DND-41 (cell line): ENCODE measurements around the gene VSTM5.
A peak's percentile ranks its signal among the peaks of the same experiment; 100 is the strongest.
"Not testable (repeated sequence)": the region's sequence is repeated elsewhere in the genome, so short reads cannot be mapped to it uniquely, and the experiment has no call there.

Source experiments
- ATAC-seq: fragments of 200-7000 bp; cut with Tn5 transposase; 3 replicates; pipeline ENCODE4 v1.9.1; 2021; ENCODE audit warnings: low read depth; ENCODE audit not compliant: insufficient read depth
- DNase-seq: peaks from one replicate; pipeline ENCODE4 v3.0.0-alpha.2; 2020
- H2AFZ ChIP-seq: 2 replicates; pipeline ENCODE4 v1.6.0; 2012; ENCODE audit warnings: low read depth, low read length
- H3K27ac ChIP-seq: 2 replicates; pipeline ENCODE4 v1.5.1; 2012; ENCODE audit warnings: low read length, inconsistent platforms
- H3K27me3 ChIP-seq: fragments of 200-600 bp; sonication (generic); 2 replicates; pipeline ENCODE4 v1.6.0; 2012; ENCODE audit warnings: low read length, mild to moderate bottlenecking, inconsistent platforms; ENCODE audit not compliant: insufficient read depth, poor library complexity
- H3K36me3 ChIP-seq: 2 replicates; pipeline ENCODE4 v1.5.1; 2012; ENCODE audit warnings: low read length, inconsistent platforms; ENCODE audit not compliant: insufficient read depth
- H3K4me1 ChIP-seq: 2 replicates; pipeline ENCODE4 v1.5.1; 2012; ENCODE audit warnings: mild to moderate bottlenecking, low read length; ENCODE audit not compliant: insufficient read depth
- H3K4me2 ChIP-seq: 2 replicates; pipeline ENCODE4 v1.6.0; 2012; ENCODE audit warnings: mild to moderate bottlenecking, moderate library complexity, low read length, inconsistent platforms; ENCODE audit not compliant: insufficient read depth
- H3K4me3 ChIP-seq, 2 experiments: fragments of 200-600 bp in 1 of 2; shearing (Covaris generic) in 1 of 2; 2 replicates each; pipeline ENCODE4 v1.5.1; 2012 to 2016; ENCODE audit warnings: inconsistent platforms in 2 of 2, low read length in 2 of 2, mild to moderate bottlenecking in 2 of 2, low read depth in 1 of 2, moderate library complexity in 1 of 2
- H3K79me2 ChIP-seq: 2 replicates; pipeline ENCODE4 v1.6.0; 2012; ENCODE audit warnings: low read length, inconsistent platforms; ENCODE audit not compliant: insufficient read depth
- H3K9ac ChIP-seq: 2 replicates; pipeline ENCODE4 v1.6.0; 2012; ENCODE audit warnings: low read depth, mild to moderate bottlenecking, inconsistent platforms, low read length, moderate library complexity
- H3K9me3 ChIP-seq: 2 replicates; pipeline ENCODE4 v1.5.1; 2012; ENCODE audit warnings: low read length, moderate library complexity, mild to moderate bottlenecking, inconsistent platforms; ENCODE audit not compliant: insufficient read depth, severe bottlenecking
- H4K20me1 ChIP-seq: 2 replicates; pipeline ENCODE4 v1.6.0; 2012; ENCODE audit warnings: low read length; ENCODE audit not compliant: insufficient read depth
- EZH2 ChIP-seq: IDR thresholded peaks from 3 replicates; pipeline ENCODE4 v1.6.1; 2012; ENCODE audit warnings: borderline replicate concordance, low read depth, mild to moderate bottlenecking, moderate library complexity, low read length, inconsistent platforms; ENCODE audit not compliant: severe bottlenecking
- TF ChIP-seq, protein P1 (sequence below): IDR thresholded peaks from 2 replicates; pipeline ENCODE4 v1.5.1; 2012; ENCODE audit warnings: borderline replicate concordance, low read length, moderate library complexity, mild to moderate bottlenecking; ENCODE audit not compliant: poor library complexity, severe bottlenecking; ENCODE audit errors: extremely low read depth

Gene VSTM5

DNA sequence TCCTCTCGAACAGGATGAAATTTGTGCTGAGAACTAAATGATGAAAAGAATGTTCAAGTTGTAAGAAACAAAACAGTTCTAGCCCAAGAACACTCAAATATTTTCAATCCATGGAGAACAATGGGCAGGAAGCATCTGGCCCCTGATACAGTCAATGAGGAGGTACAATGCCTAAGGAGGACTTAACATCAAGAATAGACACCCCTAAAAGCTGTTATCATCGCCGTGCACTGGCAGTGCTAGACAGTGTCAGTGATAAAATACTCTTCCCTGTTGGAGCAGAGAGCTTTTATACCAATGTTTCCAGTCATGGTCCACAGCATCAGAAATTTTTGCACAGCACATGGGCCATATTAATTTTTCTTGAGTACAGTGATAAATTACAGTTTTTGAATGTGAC lies 20.2 kb upstream of the VSTM5 start:
- H3K27me3 ChIP-seq = no peaks in the 10 kb centered on the region
- H4K20me1 ChIP-seq = no peaks in the 10 kb centered on the region
- no peak overlapping the region for H3K4me2 ChIP-seq
- no peak for TF ChIP-seq EZH2
- TF ChIP-seq, protein P1, sequence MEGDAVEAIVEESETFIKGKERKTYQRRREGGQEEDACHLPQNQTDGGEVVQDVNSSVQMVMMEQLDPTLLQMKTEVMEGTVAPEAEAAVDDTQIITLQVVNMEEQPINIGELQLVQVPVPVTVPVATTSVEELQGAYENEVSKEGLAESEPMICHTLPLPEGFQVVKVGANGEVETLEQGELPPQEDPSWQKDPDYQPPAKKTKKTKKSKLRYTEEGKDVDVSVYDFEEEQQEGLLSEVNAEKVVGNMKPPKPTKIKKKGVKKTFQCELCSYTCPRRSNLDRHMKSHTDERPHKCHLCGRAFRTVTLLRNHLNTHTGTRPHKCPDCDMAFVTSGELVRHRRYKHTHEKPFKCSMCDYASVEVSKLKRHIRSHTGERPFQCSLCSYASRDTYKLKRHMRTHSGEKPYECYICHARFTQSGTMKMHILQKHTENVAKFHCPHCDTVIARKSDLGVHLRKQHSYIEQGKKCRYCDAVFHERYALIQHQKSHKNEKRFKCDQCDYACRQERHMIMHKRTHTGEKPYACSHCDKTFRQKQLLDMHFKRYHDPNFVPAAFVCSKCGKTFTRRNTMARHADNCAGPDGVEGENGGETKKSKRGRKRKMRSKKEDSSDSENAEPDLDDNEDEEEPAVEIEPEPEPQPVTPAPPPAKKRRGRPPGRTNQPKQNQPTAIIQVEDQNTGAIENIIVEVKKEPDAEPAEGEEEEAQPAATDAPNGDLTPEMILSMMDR = no peak
- no peaks in the 10 kb centered on the region for H3K4me1 ChIP-seq
- ATAC-seq (no peak), DNase-seq (no peak)
- H3K27ac ChIP-seq = no peak overlapping the region
- H3K9ac ChIP-seq = no peak overlapping the region
- H3K36me3 ChIP-seq = no peaks in the 10 kb centered on the region
- H3K9me3 ChIP-seq = no peaks in the 10 kb centered on the region
- H3K4me3 ChIP-seq = no peak overlapping the region
- no peak overlapping the region for H2AFZ ChIP-seq
- no peaks in the 10 kb centered on the region for H3K79me2 ChIP-seq

DNA sequence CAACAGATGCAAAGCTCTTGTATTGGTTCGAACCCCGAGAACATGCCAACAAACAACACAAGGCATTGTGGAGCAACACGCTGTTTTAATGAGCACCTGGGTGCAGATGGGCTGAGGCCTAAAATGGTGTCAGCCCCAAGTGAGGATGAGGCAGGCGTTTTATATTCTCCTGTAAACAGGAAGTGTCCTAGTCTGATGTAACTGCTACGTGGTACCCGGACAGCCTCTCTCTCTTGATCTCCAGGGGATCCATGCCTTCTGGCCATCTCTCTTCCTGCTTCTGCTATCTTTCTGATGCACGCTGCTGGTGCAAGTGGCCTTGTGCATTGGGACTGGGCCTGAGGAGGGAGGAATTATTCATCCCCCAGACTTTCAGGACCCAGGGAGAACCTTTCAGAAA lies 19.4 kb upstream of the VSTM5 start:
- H3K36me3 ChIP-seq = no peaks in the 10 kb centered on the region
- H3K4me1 ChIP-seq = no peaks in the 10 kb centered on the region
- no peaks in the 10 kb centered on the region for H3K27me3 ChIP-seq
- no peaks in the 10 kb centered on the region for H4K20me1 ChIP-seq
- H3K9me3 ChIP-seq = no peaks in the 10 kb centered on the region
- TF ChIP-seq EZH2 = no peak
- TF ChIP-seq, protein P1 = no peak
- H3K79me2 ChIP-seq = no peaks in the 10 kb centered on the region
- ATAC-seq (no peak), DNase-seq (no peak)
- H3K27ac ChIP-seq = no peak overlapping the region
- H2AFZ ChIP-seq = no peak overlapping the region
- no peak overlapping the region for H3K4me2 ChIP-seq
- H3K9ac ChIP-seq = no peak overlapping the region
- no peak overlapping the region for H3K4me3 ChIP-seq

DNA sequence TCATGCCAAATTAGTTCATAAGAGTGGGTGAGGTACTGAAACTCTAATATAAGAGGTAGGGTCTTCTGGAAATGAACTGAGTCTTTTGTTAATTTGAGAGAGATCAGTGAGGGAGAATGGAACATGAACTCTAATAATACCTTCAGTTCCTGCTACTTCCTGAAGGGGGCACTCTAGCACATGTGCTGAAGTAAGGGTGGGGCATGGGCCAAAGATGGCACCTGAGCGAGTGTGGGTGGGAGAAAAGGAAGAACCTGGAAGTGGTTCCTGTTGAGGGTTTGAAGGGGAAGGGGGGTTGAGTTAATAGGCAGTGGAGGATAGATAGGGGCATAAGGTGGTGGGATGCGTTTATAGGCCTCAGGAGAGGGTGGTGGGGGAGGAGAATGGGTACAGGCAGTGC lies 18.0 kb upstream of the VSTM5 start:
- H3K4me1 ChIP-seq, H4K20me1 ChIP-seq, H3K9me3 ChIP-seq, H3K4me3 ChIP-seq, H3K9ac ChIP-seq, ATAC-seq, H3K27ac ChIP-seq, H3K79me2 ChIP-seq, H3K36me3 ChIP-seq, H3K4me2 ChIP-seq, H3K27me3 ChIP-seq, H2AFZ ChIP-seq: not testable (repeated sequence)
- TF ChIP-seq, protein P1 = peak; percentile 42
- DNase-seq = peak; percentile 5

DNA sequence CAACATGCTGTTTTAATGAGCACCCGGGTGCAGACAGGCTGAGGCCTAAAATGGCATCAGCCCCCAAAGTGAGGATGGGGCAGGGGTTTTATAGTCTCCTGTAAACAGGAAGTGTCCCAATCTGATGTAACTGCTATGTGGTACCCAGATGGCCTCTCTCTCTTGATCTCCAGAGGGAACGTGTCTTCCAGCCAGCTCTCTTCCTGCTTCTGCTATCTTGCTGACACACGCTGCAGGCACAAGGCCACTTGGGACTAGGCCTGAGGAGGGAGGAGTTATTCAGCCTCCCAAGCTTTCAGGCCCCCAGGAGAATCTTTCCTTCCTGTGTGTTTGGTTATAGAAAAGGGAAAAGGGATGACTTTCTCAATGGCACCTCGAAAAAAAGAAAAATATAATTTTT lies 11.4 kb upstream of the VSTM5 start:
- TF ChIP-seq, protein P1 = no peak
- TF ChIP-seq EZH2 = no peak
- H3K4me1 ChIP-seq = peaks cover 5% of the 10 kb centered on the region
- no peak overlapping the region for H3K4me3 ChIP-seq
- H3K9ac ChIP-seq = no peak overlapping the region
- H3K4me2 ChIP-seq = no peak overlapping the region
- no peaks in the 10 kb centered on the region for H4K20me1 ChIP-seq
- no peak overlapping the region for H3K27ac ChIP-seq
- H3K9me3 ChIP-seq = no peaks in the 10 kb centered on the region
- peak overlapping the region; percentile 52; the same call in 1 of the 2 replicates for H2AFZ ChIP-seq
- no peaks in the 10 kb centered on the region for H3K79me2 ChIP-seq
- no peaks in the 10 kb centered on the region for H3K27me3 ChIP-seq
- no peaks in the 10 kb centered on the region for H3K36me3 ChIP-seq
- ATAC-seq (no peak), DNase-seq (peak; percentile 5)
